Retina (tissue), 1 donor: ENCODE data around the gene ALG12.
"Not testable (repeated sequence)": the region's sequence is repeated elsewhere in the genome, so short reads cannot be mapped to it uniquely, and the experiment has no call there.

Experiments
- DNase-seq: peaks from one replicate; pipeline ENCODE4 v3.0.0-alpha.2; 2016

Gene ALG12

DNA sequence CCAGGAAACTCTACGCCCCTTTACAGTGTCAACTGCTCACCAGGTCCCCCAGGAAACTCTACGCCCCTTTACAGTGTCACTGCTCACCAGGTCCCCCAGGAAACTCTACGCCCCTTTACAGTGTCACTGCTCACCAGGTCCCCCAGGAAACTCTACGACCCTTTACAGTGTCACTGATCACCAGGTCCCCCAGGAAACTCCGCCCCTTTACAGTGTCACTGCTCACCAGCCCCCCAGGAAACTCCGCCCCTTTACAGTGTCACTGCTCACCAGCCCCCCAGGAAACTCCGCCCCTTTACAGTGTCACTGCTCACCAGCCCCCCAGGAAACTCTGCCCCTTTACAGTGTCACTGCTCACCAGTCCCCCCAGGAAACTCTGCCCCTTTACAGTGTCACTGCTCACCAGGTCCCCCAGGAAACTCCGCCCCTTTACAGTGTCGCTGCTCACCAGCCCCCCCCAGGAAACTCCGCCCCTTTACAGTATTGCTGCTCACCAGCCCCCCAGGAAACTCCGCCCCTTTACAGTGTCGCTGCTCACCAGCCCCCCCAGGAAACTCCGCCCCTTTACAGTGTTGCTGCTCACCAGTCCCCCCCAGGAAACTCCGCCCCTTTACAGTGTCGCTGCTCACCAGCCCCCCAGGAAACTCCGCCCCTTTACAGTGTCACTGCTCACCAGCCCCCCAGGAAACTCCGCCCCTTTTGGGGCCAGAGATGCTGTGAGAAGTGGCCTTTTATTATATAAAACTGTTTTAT, 27.0 kb upstream of the ALG12 start:
- not testable (repeated sequence) for DNase-seq

DNA sequence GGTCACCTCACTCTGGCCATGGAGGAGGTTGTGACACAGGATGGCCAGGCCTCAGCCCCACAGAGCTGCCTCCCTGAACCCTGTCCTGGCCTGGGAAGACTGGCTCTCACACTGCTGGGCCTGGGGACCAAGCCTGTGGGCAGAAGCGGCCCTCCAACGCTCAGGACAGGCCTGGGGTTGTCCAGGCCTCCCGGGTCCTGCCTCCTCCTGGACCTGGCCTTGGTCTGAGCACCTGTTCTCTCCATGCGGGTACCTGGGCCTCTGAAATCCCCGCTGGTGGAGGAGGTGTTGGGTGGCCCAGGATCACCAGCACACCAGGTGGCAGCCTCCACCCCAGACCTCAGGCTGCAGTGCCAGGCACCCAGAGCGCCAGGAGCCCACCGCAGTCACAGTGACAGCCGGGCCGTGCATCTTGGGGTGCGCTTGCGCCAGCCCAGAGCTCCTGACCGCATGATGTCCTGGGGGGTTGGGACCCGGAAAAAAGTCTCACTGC, 26.2 kb upstream of the ALG12 start:
- DNase-seq, result no peak

DNA sequence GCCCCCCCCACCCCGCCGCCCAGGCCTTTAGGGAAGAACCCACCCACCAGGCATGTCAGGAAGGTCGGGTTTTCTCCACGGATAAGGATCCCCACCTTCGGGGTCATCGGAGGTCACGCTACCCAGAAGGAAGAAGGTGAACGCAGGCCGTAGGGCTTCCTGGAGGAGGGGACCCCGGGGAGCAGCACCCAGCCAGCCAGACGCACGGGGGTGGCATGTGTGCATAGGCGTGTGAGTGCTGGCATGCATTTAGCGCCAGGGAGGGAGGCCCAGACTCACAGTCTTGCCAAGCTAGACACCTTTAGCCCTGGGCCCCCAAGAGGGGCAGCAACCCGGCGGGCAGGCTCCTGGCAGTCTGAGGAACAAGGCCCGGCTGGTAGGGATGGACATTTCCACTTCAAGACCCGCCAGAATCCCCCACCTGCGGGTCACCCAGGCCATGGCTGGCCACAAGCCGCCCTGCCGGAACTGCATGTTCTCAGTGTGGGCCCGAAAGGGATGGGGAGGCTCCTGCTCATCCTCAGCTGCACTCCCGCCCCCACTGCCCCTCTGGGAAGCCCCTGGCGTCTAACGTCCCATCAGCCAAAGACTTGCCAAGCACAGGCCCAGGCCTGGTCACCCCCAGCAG, 25.6 kb upstream of the ALG12 start:
- no peak for DNase-seq

DNA sequence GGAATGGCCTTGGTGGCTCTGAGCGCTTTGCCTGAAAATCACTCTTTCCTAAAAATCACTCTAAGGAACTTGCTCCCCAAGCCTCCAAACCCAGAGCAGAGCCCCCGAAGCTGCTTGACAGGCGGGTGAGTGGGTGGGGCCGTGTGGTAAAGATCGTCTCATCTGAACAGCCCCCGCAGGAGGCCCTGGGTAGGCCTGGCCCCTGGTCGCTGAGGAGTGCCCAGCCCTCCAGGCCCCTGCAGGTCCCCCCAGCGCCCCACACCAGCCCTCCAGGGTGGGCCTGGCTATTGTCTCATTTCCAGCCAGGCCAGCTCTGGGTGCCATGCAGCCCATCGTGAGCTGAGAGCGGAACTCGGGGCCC, 25.1 kb upstream of the ALG12 start:
- no peak for DNase-seq

DNA sequence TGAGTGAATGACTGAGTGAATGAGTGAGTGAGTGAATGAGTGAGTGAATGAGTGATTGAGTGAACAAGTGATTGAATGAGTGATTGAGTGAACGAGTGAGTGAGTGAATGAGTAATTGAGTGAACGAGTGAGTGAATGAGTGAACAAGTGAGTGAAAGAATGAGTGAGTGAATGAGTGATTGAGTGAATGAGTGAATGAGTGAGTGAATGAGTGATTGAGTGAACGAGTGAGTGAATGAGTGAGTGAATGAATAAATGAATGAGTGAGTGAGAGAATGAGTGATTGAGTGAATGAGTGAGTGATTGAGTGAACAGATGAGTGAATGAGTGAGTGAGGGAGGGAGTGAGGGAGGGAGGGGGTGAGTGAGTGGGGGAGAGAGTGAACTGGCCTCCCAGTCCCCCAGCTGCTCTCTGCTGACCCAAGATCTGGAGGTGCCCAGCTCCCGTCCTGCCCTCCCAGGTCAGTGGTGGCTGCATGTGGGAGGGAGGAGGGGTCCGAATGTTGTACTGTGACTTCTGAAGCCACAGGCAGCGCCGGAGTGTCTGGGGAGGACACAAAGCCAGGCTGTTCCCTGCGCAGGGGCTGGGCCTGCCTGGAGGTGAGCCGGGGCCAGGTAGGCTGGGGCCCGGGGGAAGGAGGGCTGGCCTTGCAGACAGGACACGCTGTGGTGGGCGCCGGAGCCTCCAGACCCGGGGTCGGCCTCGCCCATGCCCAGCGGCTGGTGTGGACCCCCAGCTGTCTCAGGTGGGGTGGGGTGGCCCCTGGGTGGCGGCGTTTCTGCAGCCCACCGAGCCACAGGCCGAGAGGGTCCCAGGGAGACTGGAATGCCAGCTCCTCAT, 24.5 kb upstream of the ALG12 start:
- no peak for DNase-seq

DNA sequence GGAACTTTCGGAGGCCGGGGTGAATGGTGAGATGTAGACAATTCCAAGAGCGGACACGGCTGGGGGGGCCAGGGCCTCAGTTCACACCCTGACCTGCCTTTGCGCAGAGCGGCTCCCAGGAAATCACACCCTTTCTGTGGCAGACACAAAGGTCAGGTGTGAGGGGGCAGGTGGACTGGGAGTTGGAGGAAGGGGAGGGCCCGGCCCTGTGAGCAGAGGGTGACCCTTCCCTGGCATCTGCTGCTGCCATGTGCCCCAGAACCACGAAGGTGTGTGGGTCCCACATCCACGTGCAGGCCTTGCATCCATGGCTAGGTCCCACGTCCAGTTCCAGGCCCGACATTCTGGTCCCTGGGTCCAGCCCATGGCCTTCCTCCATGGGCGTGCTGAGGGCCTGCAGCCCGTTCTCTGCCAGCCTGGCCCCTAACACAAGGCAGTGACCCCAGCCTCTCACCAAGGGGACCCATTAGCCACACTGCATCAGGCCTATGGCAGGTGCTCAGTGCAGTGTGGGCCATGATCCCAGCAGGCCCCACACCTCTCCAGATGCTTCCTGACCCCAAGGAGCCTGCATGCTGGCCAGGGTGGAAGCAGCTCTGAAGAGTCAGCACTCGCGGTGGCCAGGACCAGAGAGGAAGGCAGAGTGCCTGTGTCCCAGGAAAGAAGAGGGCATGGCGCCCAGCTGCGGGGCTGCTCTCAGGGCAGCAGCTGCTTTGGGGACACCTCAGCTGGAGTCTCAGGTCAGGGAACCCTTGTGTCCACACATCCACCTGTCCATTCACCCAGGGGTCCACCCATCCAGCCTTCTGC, 23.5 kb upstream of the ALG12 start:
- no peak for DNase-seq

DNA sequence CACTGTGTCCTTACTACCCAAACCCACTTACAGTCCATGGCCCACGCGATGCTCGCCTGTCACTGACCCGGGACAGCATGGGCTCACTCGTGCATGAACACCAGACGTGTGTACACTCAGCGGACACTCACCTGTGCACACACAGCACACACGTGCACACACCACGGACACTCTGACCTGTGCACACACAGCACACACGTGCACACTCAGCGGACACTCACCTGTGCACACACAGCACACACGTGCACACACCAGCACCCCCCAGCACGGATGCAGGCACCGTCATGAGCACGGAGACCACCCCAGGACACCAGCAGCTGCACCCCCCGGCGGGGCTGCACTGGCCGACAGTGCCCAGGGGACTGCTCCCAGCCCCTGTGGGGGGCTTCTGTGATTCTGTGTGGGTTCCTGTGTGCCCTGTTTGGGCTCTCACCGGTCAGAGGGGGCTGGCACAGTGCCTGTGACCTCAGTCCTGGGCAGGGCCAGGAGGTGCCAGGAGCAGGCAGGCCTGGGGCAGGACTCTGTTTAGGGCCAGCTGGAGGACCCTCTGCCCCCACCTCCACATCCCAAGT, 20.4 kb upstream of the ALG12 start:
- DNase-seq, result no peak

DNA sequence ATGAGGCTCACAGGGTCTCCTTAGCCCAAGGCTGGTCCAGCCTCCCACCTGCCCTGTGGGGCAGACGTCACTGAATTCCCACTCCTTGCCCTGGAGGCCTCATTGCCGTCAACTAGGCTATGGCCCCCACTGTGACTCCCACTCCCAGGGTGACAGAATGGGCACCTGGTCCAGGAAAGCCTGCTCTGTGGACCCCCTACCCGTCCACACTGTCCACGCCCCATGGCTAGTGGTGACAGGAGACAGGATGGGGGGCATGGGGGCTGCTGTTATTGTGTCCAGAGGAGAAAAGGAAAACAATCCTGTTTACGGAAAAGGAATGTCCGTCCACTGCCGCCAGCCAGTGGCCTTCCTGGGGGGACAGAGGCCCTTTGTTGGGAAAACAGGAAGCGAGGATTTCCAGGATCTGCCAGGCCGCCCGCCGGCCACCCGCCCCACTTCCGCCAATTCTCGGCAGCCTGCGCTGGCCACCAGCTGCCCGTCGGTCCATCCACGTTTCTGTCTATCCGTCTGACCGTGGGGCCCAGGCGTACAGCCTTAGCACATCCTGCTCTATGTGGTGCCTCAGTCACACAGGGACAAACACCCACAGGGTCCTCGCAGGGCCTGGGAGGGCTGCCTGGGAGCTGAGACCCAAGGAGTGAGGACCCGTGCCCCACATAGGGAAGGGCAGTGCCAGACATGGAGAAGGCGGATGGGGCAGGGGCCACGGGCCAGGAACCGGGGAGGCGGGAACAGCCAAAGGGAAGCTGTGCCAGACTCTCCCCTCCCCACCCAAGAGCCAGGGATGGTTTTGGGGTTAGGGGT, 19.7 kb upstream of the ALG12 start:
- DNase-seq, result no peak

DNA sequence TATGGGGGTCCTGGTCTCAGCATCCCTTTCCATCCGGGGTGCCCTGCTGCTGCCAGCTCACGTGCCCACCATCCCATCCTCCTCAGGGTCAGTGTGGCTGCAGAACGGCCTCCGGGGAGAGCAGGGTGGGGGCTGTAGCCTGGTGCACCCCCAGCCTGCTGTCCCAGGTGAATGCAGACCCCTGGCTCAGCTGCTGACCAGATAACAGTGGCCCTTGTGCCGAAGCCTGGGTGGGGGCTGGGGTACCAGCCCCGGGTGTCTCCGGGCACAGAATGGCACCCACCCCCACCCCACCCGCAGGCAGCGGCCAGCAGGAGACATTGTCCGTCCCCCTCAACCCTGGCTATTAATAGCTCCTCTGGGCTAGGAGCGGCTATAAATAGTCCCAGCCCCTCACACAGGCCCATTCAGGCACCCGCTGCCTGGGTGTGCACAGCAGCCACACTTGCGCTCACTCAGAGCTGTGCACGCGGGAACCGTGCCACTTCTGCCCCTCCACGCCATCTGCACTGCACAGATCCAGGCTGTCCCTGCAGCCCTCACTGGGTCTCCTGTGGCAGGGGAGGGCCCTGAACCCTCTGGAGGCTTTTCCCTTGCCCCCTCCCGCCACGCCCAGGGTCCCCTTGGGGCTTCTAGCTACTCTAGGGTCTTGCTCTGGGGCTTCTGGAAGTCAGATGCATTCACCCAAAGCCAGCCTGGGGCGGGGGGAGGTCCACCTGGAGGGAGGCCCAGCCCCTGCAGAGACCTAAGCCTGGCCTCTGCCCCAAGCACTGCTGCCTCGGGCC, 18.9 kb upstream of the ALG12 start:
- no peak for DNase-seq

DNA sequence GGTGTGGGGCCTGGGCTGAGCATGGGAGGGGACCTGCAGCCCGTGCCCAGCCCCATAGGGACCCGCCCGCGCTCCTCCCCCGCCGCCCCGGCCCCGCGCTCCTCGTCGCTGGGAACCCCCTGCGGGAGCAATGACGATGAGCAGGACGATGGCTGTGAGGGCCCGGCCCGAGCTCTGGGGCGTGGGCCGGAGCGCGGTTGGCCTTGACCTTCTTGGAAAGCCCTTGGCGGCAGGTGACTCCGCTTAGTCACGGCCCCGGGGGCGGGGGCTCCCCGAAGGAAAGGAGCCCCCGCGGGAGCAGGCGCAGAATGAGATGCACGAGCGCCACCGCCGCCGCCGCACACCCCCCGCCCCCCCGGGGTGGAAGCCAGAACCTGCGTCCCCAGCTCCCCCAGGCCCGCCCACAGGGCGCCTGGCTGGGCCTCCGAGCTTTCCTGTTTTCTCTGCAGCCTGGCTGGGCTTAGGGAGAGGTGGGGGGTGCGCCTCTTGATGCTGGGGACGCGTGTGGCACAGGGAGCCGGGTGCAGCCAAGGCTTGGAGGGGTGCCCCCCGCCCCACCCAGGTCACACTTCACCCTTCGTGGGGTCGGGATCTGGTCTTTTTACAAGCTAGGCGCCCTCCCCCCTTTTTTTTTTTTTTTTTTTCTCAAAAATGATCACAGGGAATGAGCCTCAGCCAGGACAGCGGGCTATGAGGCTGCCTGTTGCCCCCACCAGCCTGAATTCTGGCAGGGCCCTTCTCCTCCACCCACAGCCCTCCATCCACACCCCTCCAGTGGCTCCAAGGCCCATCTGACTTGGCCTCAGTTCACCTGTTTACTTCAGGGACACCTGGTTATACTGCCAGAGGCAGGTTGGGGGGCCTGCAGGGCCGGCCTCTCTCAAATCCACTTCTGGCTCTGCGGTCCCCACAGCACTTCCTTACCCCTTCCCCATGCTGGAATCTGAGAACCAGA, 18.1 kb upstream of the ALG12 start:
- no peak for DNase-seq

DNA sequence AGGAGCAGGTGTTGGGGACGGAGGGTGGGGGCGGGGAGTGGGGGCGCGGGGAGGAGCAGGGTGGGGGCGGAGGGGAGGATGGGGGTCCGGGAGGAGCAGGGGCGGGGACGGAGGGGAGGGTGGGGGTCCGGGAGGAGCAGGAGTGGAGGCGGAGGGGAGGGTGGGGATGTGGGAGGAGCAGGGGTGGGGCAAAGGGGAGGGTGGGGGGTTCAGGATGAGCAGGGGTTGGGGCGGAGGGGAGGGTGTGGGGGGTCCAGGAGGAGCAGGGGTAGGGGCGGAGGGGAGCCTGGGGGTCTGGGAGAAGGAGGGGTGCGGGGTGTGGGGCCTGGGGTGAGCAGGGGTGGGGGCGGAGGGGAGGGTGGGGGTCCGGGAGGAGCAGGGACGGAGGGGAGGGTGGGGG, 17.3 kb upstream of the ALG12 start:
- no peak for DNase-seq

DNA sequence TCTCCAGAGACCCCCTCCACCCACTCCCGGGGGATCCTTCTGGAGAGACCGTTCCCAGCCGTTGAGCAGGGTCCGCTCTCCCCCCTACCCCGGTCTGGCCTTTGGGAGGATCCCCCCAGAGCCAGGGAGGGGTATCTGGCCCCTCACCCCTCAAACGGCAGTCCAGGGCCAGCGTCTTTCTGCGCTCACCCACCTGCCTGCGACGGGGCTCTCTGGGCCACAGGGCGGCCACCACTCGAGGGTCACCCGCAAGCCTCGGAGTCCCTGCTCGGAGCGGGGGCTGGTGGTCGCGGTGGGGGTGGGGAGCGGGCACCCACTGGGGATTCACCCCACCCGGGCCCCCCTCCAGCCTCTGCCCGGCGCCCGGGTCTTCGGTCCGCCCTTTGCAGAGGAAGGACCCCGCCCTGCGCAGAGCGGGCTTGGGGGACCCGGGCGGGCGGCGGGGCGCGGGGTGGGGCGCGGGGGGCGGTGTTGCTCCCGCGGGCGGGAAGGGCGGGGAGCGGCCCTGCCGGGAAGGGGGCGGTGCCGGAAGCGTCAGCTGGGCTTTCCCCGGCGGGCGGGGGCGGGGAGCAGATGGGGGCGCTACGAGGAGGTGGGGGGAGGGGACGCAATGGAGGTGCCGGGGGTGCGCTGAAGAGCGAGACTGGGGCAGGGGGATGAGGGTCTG, 16.8 kb upstream of the ALG12 start:
- DNase-seq, result no peak

DNA sequence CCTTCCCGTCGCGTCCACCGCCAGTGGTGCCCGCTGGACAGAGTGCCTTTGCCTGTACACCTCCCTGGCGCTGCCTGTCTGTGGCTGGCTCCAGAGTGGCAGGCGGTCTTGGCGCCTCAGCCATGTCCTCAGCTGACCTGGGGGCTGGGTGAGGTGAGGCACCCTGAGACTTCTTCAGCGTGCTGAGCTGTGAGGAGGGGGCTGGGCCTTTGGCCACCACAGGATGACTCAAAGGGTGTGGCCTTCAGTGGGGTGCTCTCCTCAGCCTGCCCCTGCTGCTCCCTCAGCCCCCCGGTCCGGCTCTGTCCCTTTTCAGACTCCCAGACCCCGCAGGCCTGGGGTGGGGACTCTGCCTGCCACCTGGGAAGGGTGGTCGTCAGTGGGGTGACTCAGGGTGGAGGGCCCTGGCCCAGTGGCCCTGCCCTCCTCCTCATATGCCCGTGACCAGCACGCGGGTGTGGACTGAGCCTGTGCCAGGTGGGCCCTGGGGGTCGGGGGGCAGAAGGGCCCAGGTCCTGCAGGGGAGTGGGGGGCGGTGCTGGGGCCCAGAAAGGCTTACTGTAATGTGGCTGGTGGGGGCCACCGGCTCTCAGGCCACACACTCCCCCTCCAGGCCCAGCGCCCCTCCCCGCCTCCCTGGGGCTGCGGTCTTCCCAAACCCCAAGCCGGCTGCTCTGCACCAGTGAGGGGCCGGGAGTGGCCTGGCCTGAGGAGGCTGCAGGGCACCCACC, 16.1 kb upstream of the ALG12 start:
- DNase-seq, result no peak

DNA sequence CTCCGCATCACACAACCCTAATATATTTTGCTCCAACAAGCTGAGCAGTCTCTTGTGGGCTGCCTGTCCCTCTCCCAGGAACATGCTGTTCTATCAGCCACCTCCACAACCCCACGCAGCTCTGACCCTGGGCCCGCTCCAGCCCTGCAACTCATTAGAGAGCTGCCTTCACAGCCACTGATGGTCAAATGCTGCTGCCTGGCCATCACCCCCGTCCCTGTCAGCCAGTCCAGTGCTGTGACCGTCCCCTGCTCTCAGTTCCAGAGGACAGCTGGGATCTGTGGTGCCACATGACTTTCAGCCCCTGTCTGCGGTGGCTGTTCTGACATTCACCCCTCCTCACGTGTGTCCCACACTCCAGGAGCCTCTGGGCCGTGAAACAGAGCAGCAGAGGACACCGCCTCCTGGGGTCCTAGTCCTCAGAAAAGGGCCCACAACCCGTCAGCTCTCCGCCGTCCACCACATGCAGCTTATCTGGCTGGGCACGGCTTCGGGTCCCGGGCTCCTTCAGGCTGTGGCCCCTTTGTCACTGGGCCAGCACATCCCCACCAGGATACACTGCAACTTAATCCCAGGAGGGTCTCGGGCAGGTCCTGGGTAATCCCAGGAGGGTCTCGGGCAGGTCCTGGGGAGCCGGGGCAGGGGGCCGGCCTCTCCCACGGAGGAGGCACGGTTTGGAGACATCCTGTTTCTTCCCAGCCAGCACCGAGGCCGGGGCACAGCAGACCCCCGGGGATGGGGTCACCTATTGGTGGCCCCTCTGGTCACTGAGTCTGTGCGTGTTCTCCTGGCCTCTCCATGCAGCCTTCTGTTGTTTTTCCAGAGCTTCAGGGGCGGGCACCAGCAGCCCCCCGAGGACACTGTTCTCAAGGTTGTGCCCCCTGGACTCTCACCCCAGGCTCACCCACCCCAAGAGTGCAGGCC, 15.3 kb upstream of the ALG12 start:
- DNase-seq, result no peak

DNA sequence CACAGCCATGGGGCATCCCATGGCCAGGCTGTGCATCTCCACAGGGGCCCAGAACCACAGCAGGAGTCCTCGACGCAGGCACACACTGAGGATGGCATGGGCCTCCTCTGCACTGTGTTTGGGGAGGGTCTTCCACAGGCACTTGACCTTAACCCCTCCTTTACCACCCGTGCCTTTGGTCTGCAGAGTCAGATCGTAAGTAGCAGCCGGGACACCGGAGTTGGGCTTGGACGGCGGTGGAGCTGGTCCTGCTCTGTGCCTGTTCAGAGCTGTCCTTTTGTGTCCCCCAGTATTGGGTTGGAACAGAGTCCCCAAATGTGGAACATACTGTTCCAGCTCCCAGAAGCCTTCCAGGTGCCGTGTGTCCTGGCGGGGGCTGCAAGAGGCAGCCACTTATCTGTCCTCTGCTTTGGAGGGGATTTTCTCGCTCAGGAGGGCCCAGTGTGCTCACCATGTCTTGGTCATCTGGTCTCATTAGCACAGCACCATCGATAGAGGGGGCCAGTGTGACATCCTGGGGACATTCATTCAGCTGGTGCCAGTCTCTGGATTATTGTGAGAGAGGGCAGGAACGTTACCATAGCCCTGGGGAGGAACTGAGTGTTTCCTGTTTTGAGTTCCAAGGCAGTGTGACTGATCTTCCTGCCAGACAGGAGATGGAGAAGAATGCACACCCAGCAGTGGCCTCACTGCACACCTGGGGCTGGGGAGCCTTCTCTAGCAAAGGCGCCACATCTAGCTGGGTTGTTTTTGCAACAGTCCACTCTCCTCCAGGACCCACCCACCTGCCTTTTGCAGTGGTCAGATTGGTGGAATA, 12.6 kb upstream of the ALG12 start:
- no peak for DNase-seq

DNA sequence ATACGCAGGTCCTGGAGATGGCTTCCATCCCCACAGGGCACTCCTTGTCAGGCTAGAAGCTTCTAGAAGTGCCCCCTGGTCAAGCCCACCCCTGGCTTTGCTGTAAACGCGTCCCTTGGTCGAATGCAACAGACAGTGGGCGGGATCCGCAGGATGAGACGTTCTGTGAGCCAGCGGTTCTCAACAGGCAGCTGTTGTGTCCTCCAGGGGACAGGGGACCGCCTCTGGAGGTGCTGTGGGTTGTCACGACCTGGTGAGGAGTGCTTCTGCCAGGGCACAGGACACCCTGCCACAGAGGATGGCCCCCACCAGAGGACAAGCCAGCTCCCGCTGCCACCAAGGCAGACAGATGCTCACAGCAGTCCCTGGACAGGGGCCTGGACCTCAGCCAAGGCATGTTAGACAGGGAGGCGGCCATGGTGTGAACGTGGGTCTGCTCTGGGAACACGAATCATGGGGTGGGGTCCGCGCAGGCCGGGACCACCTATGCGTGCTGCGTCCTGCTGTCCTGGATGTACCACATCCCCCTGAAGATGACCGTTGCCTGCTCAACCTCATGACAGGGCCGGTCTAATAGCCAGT, 11.8 kb upstream of the ALG12 start:
- no peak for DNase-seq
